ENCODE results near the gene ACACB. TPM values are rescaled to one million over a fixed set of nuclear protein-coding genes. Genes with fewer than 3 reads are reported as not detected.

Gene ACACB
- total RNA-seq, 1 experiment from 2014 or later, result 21.7 TPM

DNA sequence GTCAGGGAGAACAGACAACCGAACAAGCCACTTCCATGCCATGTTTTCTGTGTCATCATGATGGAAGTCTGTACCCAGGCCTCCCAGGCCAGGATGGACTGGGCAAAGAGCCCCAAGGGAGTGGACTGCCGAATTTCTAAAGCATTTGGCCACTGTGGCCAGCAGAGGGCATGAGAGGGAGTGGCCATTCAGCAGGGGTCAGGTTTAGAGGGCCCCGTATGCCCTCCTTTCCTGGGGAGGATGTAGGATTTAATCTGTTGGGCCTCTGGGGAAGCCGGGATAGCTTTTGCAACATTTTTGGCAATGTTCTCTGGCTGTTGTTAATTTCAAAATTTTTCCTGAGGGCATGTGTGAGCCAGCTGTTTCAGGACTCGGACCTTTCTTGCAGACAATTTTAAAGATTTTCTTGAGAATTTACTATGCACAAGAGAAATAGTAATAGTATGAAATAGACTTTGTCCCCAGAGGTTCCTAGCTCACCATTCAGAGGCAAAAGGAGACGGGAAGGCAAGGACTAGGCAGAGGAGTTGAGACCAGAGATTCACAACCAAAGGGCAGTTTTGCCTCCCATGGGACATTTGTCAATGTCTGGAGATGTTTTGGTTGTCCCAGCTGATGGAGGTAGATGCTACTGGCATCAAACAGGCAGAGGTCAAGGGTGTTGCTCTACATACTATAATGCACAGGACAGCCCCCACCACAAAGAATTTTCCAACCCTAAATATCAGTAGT is 18.0 kb downstream of the ACACB start:
- no peak overlapping the region for H3K9ac ChIP-seq (ENCODE audit: low read length)
- no peak overlapping the region for H3K27ac ChIP-seq (ENCODE audit: low read length)
- DNase-seq (peak; percentile 63), ATAC-seq (peak; percentile 92)
- no peaks in the 10 kb centered on the region for H3K36me3 ChIP-seq (ENCODE audit: low read depth, low read length)
- H3K27me3 ChIP-seq (ENCODE audit: low read length), result no peaks in the 10 kb centered on the region
- ChIA-PET POLR2A (ENCODE audit: unreplicated experiment) (interaction anchor here (0.7 kb wide), 1 partner anchor 79 kb away, joined by 3 read pairs; no protein-coding TSS in a partner anchor), CTCF (interaction anchor here (0.6 kb wide), 1 partner anchor 10 kb away, joined by 3 read pairs; no protein-coding TSS in a partner anchor)
- H3K4me2 ChIP-seq (ENCODE audit: low read length), result no peak overlapping the region
- H3F3A ChIP-seq (ENCODE audit: low read length, unreplicated experiment), result no peaks in the 10 kb centered on the region
- no peaks in the 10 kb centered on the region for H3K9me2 ChIP-seq (replicated peaks; ENCODE audit: low read length)
- H4K20me1 ChIP-seq (ENCODE audit: low read length), result no peaks in the 10 kb centered on the region
- H3K79me2 ChIP-seq (ENCODE audit: low read length), result no peaks in the 10 kb centered on the region
- H3K9me3 ChIP-seq (ENCODE audit: low read length), result no peaks in the 10 kb centered on the region
- no peak for TF ChIP-seq EZH2phosphoT487 (IDR thresholded peaks at IDR 0.05; ENCODE audit: borderline replicate concordance, low read length)
- TF ChIP-seq EZH2 (IDR thresholded peaks at IDR 0.05; ENCODE audit: low read length, unreplicated experiment), result no peak
- TF ChIP-seq CTCF (conservative IDR thresholded peaks at IDR 0.05; ENCODE audit: low read depth, low read length), result peak; percentile 94
- intact Hi-C loops (cut with micrococcal nuclease), result loop anchor here (1.0 kb wide), 1 partner anchor 251 kb away; no protein-coding TSS in a partner anchor
- no peaks in the 10 kb centered on the region for H3K4me1 ChIP-seq (ENCODE audit: insufficient read depth, low read length)
- no peak overlapping the region for H2AFZ ChIP-seq (ENCODE audit: low read length)
- H3K4me3 ChIP-seq (ENCODE audit: low read length), result no peak overlapping the region
- BruUV-seq (replicated peaks), result no TSS peak

GRCh38 chr12:109137055-109137454 is 20.7 kb downstream of the ACACB start:
- no TSS peak for BruUV-seq (replicated peaks)
- POLR2A ChIA-PET (ENCODE audit: unreplicated experiment), result interaction anchor here (0.6 kb wide), 2 partner anchors 17 to 416 kb away, joined by 3 to 4 read pairs; no protein-coding TSS in a partner anchor
- no peak overlapping the region for H3K4me3 ChIP-seq (ENCODE audit: low read length)
- no peak overlapping the region for H3K27ac ChIP-seq (ENCODE audit: low read length)
- no peaks in the 10 kb centered on the region for H4K20me1 ChIP-seq (ENCODE audit: low read length)
- no peak overlapping the region for H3K9ac ChIP-seq (ENCODE audit: low read length)
- no peaks in the 10 kb centered on the region for H3K79me2 ChIP-seq (ENCODE audit: low read length)
- no peaks in the 10 kb centered on the region for H3K4me1 ChIP-seq (ENCODE audit: insufficient read depth, low read length)
- no peaks in the 10 kb centered on the region for H3K9me3 ChIP-seq (ENCODE audit: low read length)
- ATAC-seq, result no peak
- no peaks in the 10 kb centered on the region for H3K27me3 ChIP-seq (ENCODE audit: low read length)
- no peaks in the 10 kb centered on the region for H3K9me2 ChIP-seq (replicated peaks; ENCODE audit: low read length)
- CTCF ChIA-PET, result interaction anchor here (0.6 kb wide), 2 partner anchors 74 to 602 kb away, joined by 3 read pairs; no protein-coding TSS in a partner anchor
- intact Hi-C loops (cut with micrococcal nuclease), result no loop called here
- no peak overlapping the region for H3K4me2 ChIP-seq (ENCODE audit: low read length)
- DNase-seq, result no peak
- TF ChIP-seq EZH2phosphoT487 (IDR thresholded peaks at IDR 0.05; ENCODE audit: borderline replicate concordance, low read length) (no peak), EZH2 (IDR thresholded peaks at IDR 0.05; ENCODE audit: low read length, unreplicated experiment) (no peak), CTCF (conservative IDR thresholded peaks at IDR 0.05; ENCODE audit: low read depth, low read length) (no peak)
- H3K36me3 ChIP-seq (ENCODE audit: low read depth, low read length), result no peaks in the 10 kb centered on the region
- no peak overlapping the region for H2AFZ ChIP-seq (ENCODE audit: low read length)
- H3F3A ChIP-seq (ENCODE audit: low read length, unreplicated experiment), result no peaks in the 10 kb centered on the region

DNA sequence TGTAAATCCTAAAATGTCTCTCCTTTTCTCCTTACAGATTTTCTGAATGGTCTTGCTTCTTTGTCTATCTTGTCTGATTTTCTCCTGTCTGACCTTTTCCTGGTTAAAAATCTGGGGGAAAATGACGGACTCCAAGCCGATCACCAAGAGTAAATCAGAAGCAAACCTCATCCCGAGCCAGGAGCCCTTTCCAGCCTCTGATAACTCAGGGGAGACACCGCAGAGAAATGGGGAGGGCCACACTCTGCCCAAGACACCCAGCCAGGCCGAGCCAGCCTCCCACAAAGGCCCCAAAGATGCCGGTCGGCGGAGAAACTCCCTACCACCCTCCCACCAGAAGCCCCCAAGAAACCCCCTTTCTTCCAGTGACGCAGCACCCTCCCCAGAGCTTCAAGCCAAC is 23.0 kb downstream of the ACACB start:
- H3K36me3 ChIP-seq (ENCODE audit: low read depth, low read length), result no peaks in the 10 kb centered on the region
- BruUV-seq (replicated peaks), result no TSS peak
- H4K20me1 ChIP-seq (ENCODE audit: low read length), result no peaks in the 10 kb centered on the region
- H3K9me3 ChIP-seq (ENCODE audit: low read length), result no peaks in the 10 kb centered on the region
- no peak for DNase-seq
- intact Hi-C loops (cut with micrococcal nuclease), result no loop called here
- no peaks in the 10 kb centered on the region for H3K79me2 ChIP-seq (ENCODE audit: low read length)
- H3K4me2 ChIP-seq (ENCODE audit: low read length), result no peak overlapping the region
- H3K27me3 ChIP-seq (ENCODE audit: low read length), result no peaks in the 10 kb centered on the region
- ChIA-PET CTCF (no interaction called here), POLR2A (ENCODE audit: unreplicated experiment) (no interaction called here)
- H3K4me3 ChIP-seq (ENCODE audit: low read length), result no peak overlapping the region
- no peak for ATAC-seq
- no peak overlapping the region for H3K9ac ChIP-seq (ENCODE audit: low read length)
- no peaks in the 10 kb centered on the region for H3F3A ChIP-seq (ENCODE audit: low read length, unreplicated experiment)
- H3K27ac ChIP-seq (ENCODE audit: low read length), result no peak overlapping the region
- TF ChIP-seq EZH2 (IDR thresholded peaks at IDR 0.05; ENCODE audit: low read length, unreplicated experiment) (no peak), CTCF (conservative IDR thresholded peaks at IDR 0.05; ENCODE audit: low read depth, low read length) (no peak), EZH2phosphoT487 (IDR thresholded peaks at IDR 0.05; ENCODE audit: borderline replicate concordance, low read length) (no peak)
- no peaks in the 10 kb centered on the region for H3K4me1 ChIP-seq (ENCODE audit: insufficient read depth, low read length)
- H2AFZ ChIP-seq (ENCODE audit: low read length), result no peak overlapping the region
- H3K9me2 ChIP-seq (replicated peaks; ENCODE audit: low read length), result no peaks in the 10 kb centered on the region
